Adrenal gland (tissue), 5 donors: Measurements from ENCODE around the gene VWF.

Experiments
- CTCF ChIP-seq, 6 experiments: fragments of 450-650 bp in 4 of 6; fragments of 200-600 bp in 2 of 6; sonication (generic) in 1 of 6; IDR thresholded peaks; 1 replicate in 5 of 6; 2 replicates in 1 of 6; pipeline versions ENCODE4 v1.5.1 to v1.8.0; 2016 to 2021; ENCODE audit warnings: antibody characterized with exemption in 6 of 6, mild to moderate bottlenecking in 2 of 6, moderate library complexity in 1 of 6
- POLR2A ChIP-seq, 2 donors: fragments of 450-650 bp; IDR thresholded peaks; one replicate each; pipeline ENCODE4 v1.6.1; 2017; ENCODE audit warnings: antibody characterized with exemption in 2 of 2, mild to moderate bottlenecking in 2 of 2, moderate library complexity in 1 of 2
- donor health status: DM: no; HTN: no; CAD: no.

DNA sequence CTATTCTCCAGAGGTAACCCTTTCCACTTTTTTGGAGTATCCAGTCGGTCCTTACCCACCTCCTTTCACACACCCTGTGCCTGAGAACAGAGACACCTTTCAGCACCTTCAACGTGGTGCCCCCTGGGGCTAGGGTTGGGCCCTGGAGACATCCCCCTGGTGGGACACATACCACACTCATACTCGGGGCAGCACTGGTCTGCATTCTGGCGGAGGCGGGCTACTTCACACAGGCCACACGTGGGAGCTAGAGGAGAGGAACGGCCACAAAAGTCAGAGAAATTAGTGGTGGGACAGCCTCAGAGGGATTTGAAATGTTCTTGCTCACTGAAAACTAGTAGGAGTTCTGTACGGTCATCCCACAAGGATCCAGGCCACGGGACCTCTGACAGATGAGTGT is 139.6 kb downstream of the VWF start:
- no peak for TF ChIP-seq CTCF (IDR thresholded peaks at IDR 0.05)
- TF ChIP-seq POLR2A (IDR thresholded peaks at IDR 0.05): no peak
